ENCODE measurements around the gene POC1A. TPM values are rescaled to one million over a fixed set of nuclear protein-coding genes. Genes with fewer than 3 reads are reported as not detected.

Gene POC1A
- total RNA-seq, 6 donors from 2014 or later: 1.0 to 4.2 (median 2.8) TPM

GRCh38 chr3:52175416-52176179 lies 21.4 kb upstream of the POC1A start:
- Histone ChIP-seq H3K4me1 (peaks cover 4 to 19% (median 8%) of the 10 kb centered on the region in 4 donors), H3K9me3 (no peaks in the 10 kb centered on the region), H3K4me3 (no peak overlapping the region), H3K27me3 (no peaks in the 10 kb centered on the region), H3K27ac (no peak overlapping the region), H3K36me3 (no peaks in the 10 kb centered on the region)
- TF ChIP-seq CTCF (IDR thresholded peaks at IDR 0.05) (no peak), EP300 (IDR thresholded peaks at IDR 0.05) (no peak), POLR2AphosphoS5 (IDR thresholded peaks at IDR 0.05) (no peak), POLR2A (IDR thresholded peaks at IDR 0.05) (no peak)
- DNase-seq (no peak), ATAC-seq (ENCODE audit: low FRiP score in 2 of 2) (no peak)
- 92 to 95% methylated on average over 12 to 14 of the region's 14 CpGs for WGBS, 2 donors

- no peak overlapping the region for H3K27ac ChIP-seq
- peaks cover 4 to 19% (median 8%) of the 10 kb centered on the region in 4 donors for H3K4me1 ChIP-seq
- H3K36me3 ChIP-seq: no peaks in the 10 kb centered on the region
- H3K4me3 ChIP-seq: no peak overlapping the region
- 84 to 87% methylated on average over 9 of the region's 9 CpGs for WGBS, 2 donors
- ATAC-seq (ENCODE audit: low FRiP score in 2 of 2) (no peak), DNase-seq (no peak)
- H3K9me3 ChIP-seq: no peaks in the 10 kb centered on the region
- TF ChIP-seq CTCF (IDR thresholded peaks at IDR 0.05) (no peak), EP300 (IDR thresholded peaks at IDR 0.05) (no peak), POLR2A (IDR thresholded peaks at IDR 0.05) (no peak)
- H3K27me3 ChIP-seq: no peaks in the 10 kb centered on the region
These were observed 20.7 kb upstream of the POC1A start for GRCh38 chr3:52174896-52175295.

GRCh38 chr3:52173101-52173500 lies 18.9 kb upstream of the POC1A start:
- TF ChIP-seq POLR2AphosphoS5 (IDR thresholded peaks at IDR 0.05) (no peak), POLR2A (IDR thresholded peaks at IDR 0.05) (no peak), EP300 (IDR thresholded peaks at IDR 0.05) (no peak), CTCF (IDR thresholded peaks at IDR 0.05) (no peak)
- H3K36me3 ChIP-seq: no peaks in the 10 kb centered on the region
- 83 to 100% methylated on average over 1 of the region's 1 CpG for WGBS, 2 donors
- DNase-seq: no peak
- H3K27ac ChIP-seq: no peak overlapping the region
- no peak overlapping the region for H3K4me3 ChIP-seq
- H3K9me3 ChIP-seq: no peaks in the 10 kb centered on the region
- no peaks in the 10 kb centered on the region for H3K27me3 ChIP-seq
- peaks cover 4 to 16% (median 8%) of the 10 kb centered on the region in 4 donors for H3K4me1 ChIP-seq
- no peak for ATAC-seq (ENCODE audit: low FRiP score in 2 of 2)

GRCh38 chr3:52172262-52172757 lies 18.1 kb upstream of the POC1A start:
- WGBS, 2 donors: 96 to 100% methylated on average over 1 to 5 of the region's 5 CpGs
- ATAC-seq (ENCODE audit: low FRiP score in 2 of 2): no peak
- no peaks in the 10 kb centered on the region for H3K9me3 ChIP-seq
- peaks cover 1 to 8% (median 6%) of the 10 kb centered on the region in 4 donors for H3K4me1 ChIP-seq
- TF ChIP-seq POLR2A (IDR thresholded peaks at IDR 0.05) (no peak), EP300 (IDR thresholded peaks at IDR 0.05) (no peak), POLR2AphosphoS5 (IDR thresholded peaks at IDR 0.05) (no peak), CTCF (IDR thresholded peaks at IDR 0.05) (no peak)
- H3K27me3 ChIP-seq: no peaks in the 10 kb centered on the region
- no peak overlapping the region for H3K27ac ChIP-seq
- no peaks in the 10 kb centered on the region for H3K36me3 ChIP-seq
- H3K4me3 ChIP-seq: no peak overlapping the region
- DNase-seq: no peak

Measured in upper lobe of left lung (tissue), 6 donors.